ENCODE results near the gene CASP8.
A peak's percentile ranks its signal among the peaks of the same experiment; 100 is the strongest.
"Not testable (repeated sequence)": the region's sequence is repeated elsewhere in the genome, so short reads cannot be mapped to it uniquely, and the experiment has no call there.

The CASP8 gene

GRCh38 chr2:201269764-201270163 is 9.4 kb downstream of the CASP8 start:
- peaks cover 67% of the 10 kb centered on the region for H3K4me1 Mint-ChIP-seq (ENCODE audit: low read depth)

GRCh38 chr2:201270293-201271001 is 10.1 kb downstream of the CASP8 start:
- Mint-ChIP-seq H3K27me3 (ENCODE audit: low read depth) (no peaks in the 10 kb centered on the region), H3K4me3 (no peak overlapping the region), H3K36me3 (ENCODE audit: low read depth) (peaks cover 81% of the 10 kb centered on the region), H3K9me3 (no peaks in the 10 kb centered on the region), H3K27ac (peak overlapping the region; percentile 41), H3K4me1 (ENCODE audit: low read depth) (peaks cover 65% of the 10 kb centered on the region)
- DNase-seq (ENCODE audit: low spot score), result no peak

More at GRCh38 chr2:201269764-201270163, 9.4 kb downstream of the CASP8 start:
- Mint-ChIP-seq H3K9me3 (no peaks in the 10 kb centered on the region), H3K4me3 (no peak overlapping the region), H3K27me3 (ENCODE audit: low read depth) (no peaks in the 10 kb centered on the region), H3K36me3 (ENCODE audit: low read depth) (peaks cover 77% of the 10 kb centered on the region), H3K27ac (no peak overlapping the region)
- DNase-seq (ENCODE audit: low spot score), result no peak

GRCh38 chr2:201271917-201272316 is 11.6 kb downstream of the CASP8 start:
- H3K4me1 Mint-ChIP-seq (ENCODE audit: low read depth), result peaks cover 52% of the 10 kb centered on the region
- peak overlapping the region; percentile 24 for H3K27ac Mint-ChIP-seq
- no peaks in the 10 kb centered on the region for H3K27me3 Mint-ChIP-seq (ENCODE audit: low read depth)
- H3K36me3 Mint-ChIP-seq (ENCODE audit: low read depth), result peaks cover 82% of the 10 kb centered on the region
- no peaks in the 10 kb centered on the region for H3K9me3 Mint-ChIP-seq
- no peak overlapping the region for H3K4me3 Mint-ChIP-seq
- no peak for DNase-seq (ENCODE audit: low spot score)

GRCh38 chr2:201273330-201273983 is 13.1 kb downstream of the CASP8 start:
- H3K4me3 Mint-ChIP-seq, result peak overlapping the region; percentile 15
- H3K36me3 Mint-ChIP-seq (ENCODE audit: low read depth), result peaks cover 81% of the 10 kb centered on the region
- DNase-seq (ENCODE audit: low spot score), result no peak

GRCh38 chr2:201275069-201275468 is 14.7 kb downstream of the CASP8 start:
- Mint-ChIP-seq H3K27ac (no peak overlapping the region), H3K27me3 (ENCODE audit: low read depth) (no peaks in the 10 kb centered on the region), H3K36me3 (ENCODE audit: low read depth) (peaks cover 80% of the 10 kb centered on the region), H3K4me1 (ENCODE audit: low read depth) (peaks cover 41% of the 10 kb centered on the region), H3K9me3 (no peaks in the 10 kb centered on the region), H3K4me3 (no peak overlapping the region)
- no peak for DNase-seq (ENCODE audit: low spot score)

More at GRCh38 chr2:201273330-201273983, 13.1 kb downstream of the CASP8 start:
- Mint-ChIP-seq H3K9me3 (no peaks in the 10 kb centered on the region), H3K27me3 (ENCODE audit: low read depth) (no peaks in the 10 kb centered on the region), H3K27ac (peak overlapping the region; percentile 45), H3K4me1 (ENCODE audit: low read depth) (peaks cover 46% of the 10 kb centered on the region)

GRCh38 chr2:201275990-201276389 is 15.7 kb downstream of the CASP8 start:
- Mint-ChIP-seq H3K36me3 (ENCODE audit: low read depth) (peaks cover 82% of the 10 kb centered on the region), H3K9me3 (peaks cover 5% of the 10 kb centered on the region), H3K27ac (no peak overlapping the region), H3K4me3 (no peak overlapping the region), H3K4me1 (ENCODE audit: low read depth) (peaks cover 37% of the 10 kb centered on the region), H3K27me3 (ENCODE audit: low read depth) (no peaks in the 10 kb centered on the region)
- DNase-seq (ENCODE audit: low spot score), result no peak

GRCh38 chr2:201276511-201276910 is 16.2 kb downstream of the CASP8 start:
- Mint-ChIP-seq H3K4me1 (ENCODE audit: low read depth) (peaks cover 31% of the 10 kb centered on the region), H3K4me3 (no peak overlapping the region), H3K27ac (no peak overlapping the region), H3K9me3 (peaks cover 5% of the 10 kb centered on the region), H3K36me3 (ENCODE audit: low read depth) (peaks cover 79% of the 10 kb centered on the region), H3K27me3 (ENCODE audit: low read depth) (no peaks in the 10 kb centered on the region)
- DNase-seq (ENCODE audit: low spot score), result no peak

GRCh38 chr2:201279079-201279478 is 18.7 kb downstream of the CASP8 start:
- H3K4me1 Mint-ChIP-seq (ENCODE audit: low read depth), result peaks cover 15% of the 10 kb centered on the region

GRCh38 chr2:201280191-201281040 is 20.1 kb downstream of the CASP8 start:
- Mint-ChIP-seq H3K9me3 (peaks cover 5% of the 10 kb centered on the region), H3K27me3 (ENCODE audit: low read depth) (no peaks in the 10 kb centered on the region), H3K36me3 (ENCODE audit: low read depth) (peaks cover 57% of the 10 kb centered on the region), H3K27ac (no peak overlapping the region), H3K4me3 (no peak overlapping the region), H3K4me1 (ENCODE audit: low read depth) (peaks cover 13% of the 10 kb centered on the region)
- no peak for DNase-seq (ENCODE audit: low spot score)

More at GRCh38 chr2:201279079-201279478, 18.7 kb downstream of the CASP8 start:
- Mint-ChIP-seq H3K4me3 (no peak overlapping the region), H3K36me3 (ENCODE audit: low read depth) (peaks cover 60% of the 10 kb centered on the region), H3K27ac (peak overlapping the region; percentile 24), H3K9me3 (peaks cover 5% of the 10 kb centered on the region), H3K27me3 (ENCODE audit: low read depth) (no peaks in the 10 kb centered on the region)
- DNase-seq (ENCODE audit: low spot score), result no peak

GRCh38 chr2:201285499-201285898 is 25.2 kb downstream of the CASP8 start:
- peaks cover 64% of the 10 kb centered on the region for H3K36me3 Mint-ChIP-seq (ENCODE audit: low read depth)
- H3K4me3 Mint-ChIP-seq, result no peak overlapping the region
- no peak for DNase-seq (ENCODE audit: low spot score)
- no peaks in the 10 kb centered on the region for H3K27me3 Mint-ChIP-seq (ENCODE audit: low read depth)
- H3K4me1 Mint-ChIP-seq (ENCODE audit: low read depth), result peaks cover 2% of the 10 kb centered on the region
- peaks cover 31% of the 10 kb centered on the region for H3K9me3 Mint-ChIP-seq
- no peak overlapping the region for H3K27ac Mint-ChIP-seq

GRCh38 chr2:201290457-201291148 is 30.3 kb downstream of the CASP8 start:
- peaks cover 52% of the 10 kb centered on the region for H3K9me3 Mint-ChIP-seq
- DNase-seq (ENCODE audit: low spot score); H3K27me3 Mint-ChIP-seq (ENCODE audit: low read depth); H3K4me3 Mint-ChIP-seq; H3K27ac Mint-ChIP-seq; H3K4me1 Mint-ChIP-seq (ENCODE audit: low read depth): not testable (repeated sequence)
- H3K36me3 Mint-ChIP-seq (ENCODE audit: low read depth), result peaks cover 77% of the 10 kb centered on the region

GRCh38 chr2:201298462-201299052 is 38.2 kb downstream of the CASP8 start:
- Mint-ChIP-seq H3K36me3 (ENCODE audit: low read depth) (peaks cover 52% of the 10 kb centered on the region), H3K9me3 (peaks cover 44% of the 10 kb centered on the region), H3K27me3 (ENCODE audit: low read depth) (no peaks in the 10 kb centered on the region), H3K27ac (peak overlapping the region; percentile 22), H3K4me3 (no peak overlapping the region), H3K4me1 (ENCODE audit: low read depth) (peaks cover 6% of the 10 kb centered on the region)
- no peak for DNase-seq (ENCODE audit: low spot score)

- peaks cover 54% of the 10 kb centered on the region for H3K36me3 Mint-ChIP-seq (ENCODE audit: low read depth)
- not testable (repeated sequence) for H3K4me1 Mint-ChIP-seq (ENCODE audit: low read depth); H3K4me3 Mint-ChIP-seq; H3K27me3 Mint-ChIP-seq (ENCODE audit: low read depth); DNase-seq (ENCODE audit: low spot score); H3K27ac Mint-ChIP-seq
- H3K9me3 Mint-ChIP-seq, result peaks cover 49% of the 10 kb centered on the region
Observed at GRCh38 chr2:201299929-201300328, 39.6 kb downstream of the CASP8 start.
